Suprapubic skin (tissue), 4 donors: ENCODE results near the gene AKAP1. TPM values are rescaled to one million over a fixed set of nuclear protein-coding genes. Genes with fewer than 3 reads are reported as not detected.

Source experiments
- DNase-seq, 2 donors: peaks; one replicate each; pipeline ENCODE4 v3.0.0-alpha.2; 2019; ENCODE audit warnings: low spot score in 2 of 2
- H3K27ac ChIP-seq: fragments of 200-600 bp; sonication (generic); one replicate; pipeline ENCODE4 v1.5.1; 2019
- H3K27me3 ChIP-seq: fragments of 200-600 bp; sonication (generic); one replicate; pipeline ENCODE4 v1.5.1; 2019
- H3K36me3 ChIP-seq: fragments of 200-600 bp; sonication (generic); one replicate; pipeline ENCODE4 v1.5.1; 2019
- H3K4me1 ChIP-seq: fragments of 200-600 bp; sonication (generic); one replicate; pipeline ENCODE4 v1.5.1; 2019
- H3K4me3 ChIP-seq: fragments of 200-600 bp; sonication (generic); one replicate; pipeline ENCODE4 v1.5.1; 2019; ENCODE audit warnings: mild to moderate bottlenecking
- H3K9me3 ChIP-seq: fragments of 200-600 bp; sonication (generic); one replicate; pipeline ENCODE4 v1.5.1; 2019
- EP300 ChIP-seq: sonication (generic); formaldehyde crosslinking; IDR thresholded peaks from one replicate; pipeline ENCODE4 v1.6.1; 2017; ENCODE audit warnings: antibody characterized with exemption
- POLR2A ChIP-seq, 2 donors: fragments of 450-650 bp; IDR thresholded peaks; one replicate each; pipeline ENCODE4 v1.6.1; 2017; ENCODE audit warnings: antibody characterized with exemption in 2 of 2, mild to moderate bottlenecking in 2 of 2, moderate library complexity in 2 of 2
- POLR2AphosphoS5 ChIP-seq, 3 donors: sonication (generic); formaldehyde crosslinking; IDR thresholded peaks; one replicate each; pipeline ENCODE4 v1.6.1; 2017; ENCODE audit warnings: antibody characterized with exemption in 3 of 3
- WGBS: methylation state at CpG from one replicate; pipeline ENCODE4 v1.1.5; 2018; 5-methylcytosine and 5-hydroxymethylcytosine counted together
- total RNA-seq, 4 donors: library from RNA; depleted of rRNA; stranded (reverse); fragments of >200 nt; gene quantifications; one replicate each; pipeline ENCODE4 v1.1.0, GENCODE V29; 2016
- TF ChIP-seq, protein P1 (sequence below), 2 donors: fragments of 200-600 bp in 1 of 2; fragments of 450-650 bp in 1 of 2; sonication (generic) in 1 of 2; IDR thresholded peaks; one replicate each; pipeline ENCODE4 v1.5.1; 2016 to 2019; ENCODE audit warnings: antibody characterized with exemption in 2 of 2, mild to moderate bottlenecking in 1 of 2, moderate library complexity in 1 of 2

The AKAP1 gene, protein sequence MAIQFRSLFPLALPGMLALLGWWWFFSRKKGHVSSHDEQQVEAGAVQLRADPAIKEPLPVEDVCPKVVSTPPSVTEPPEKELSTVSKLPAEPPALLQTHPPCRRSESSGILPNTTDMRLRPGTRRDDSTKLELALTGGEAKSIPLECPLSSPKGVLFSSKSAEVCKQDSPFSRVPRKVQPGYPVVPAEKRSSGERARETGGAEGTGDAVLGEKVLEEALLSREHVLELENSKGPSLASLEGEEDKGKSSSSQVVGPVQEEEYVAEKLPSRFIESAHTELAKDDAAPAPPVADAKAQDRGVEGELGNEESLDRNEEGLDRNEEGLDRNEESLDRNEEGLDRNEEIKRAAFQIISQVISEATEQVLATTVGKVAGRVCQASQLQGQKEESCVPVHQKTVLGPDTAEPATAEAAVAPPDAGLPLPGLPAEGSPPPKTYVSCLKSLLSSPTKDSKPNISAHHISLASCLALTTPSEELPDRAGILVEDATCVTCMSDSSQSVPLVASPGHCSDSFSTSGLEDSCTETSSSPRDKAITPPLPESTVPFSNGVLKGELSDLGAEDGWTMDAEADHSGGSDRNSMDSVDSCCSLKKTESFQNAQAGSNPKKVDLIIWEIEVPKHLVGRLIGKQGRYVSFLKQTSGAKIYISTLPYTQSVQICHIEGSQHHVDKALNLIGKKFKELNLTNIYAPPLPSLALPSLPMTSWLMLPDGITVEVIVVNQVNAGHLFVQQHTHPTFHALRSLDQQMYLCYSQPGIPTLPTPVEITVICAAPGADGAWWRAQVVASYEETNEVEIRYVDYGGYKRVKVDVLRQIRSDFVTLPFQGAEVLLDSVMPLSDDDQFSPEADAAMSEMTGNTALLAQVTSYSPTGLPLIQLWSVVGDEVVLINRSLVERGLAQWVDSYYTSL
- 10 to 100 TPM; 50.1 to 76.2 (median 56.4) TPM for total RNA-seq

DNA sequence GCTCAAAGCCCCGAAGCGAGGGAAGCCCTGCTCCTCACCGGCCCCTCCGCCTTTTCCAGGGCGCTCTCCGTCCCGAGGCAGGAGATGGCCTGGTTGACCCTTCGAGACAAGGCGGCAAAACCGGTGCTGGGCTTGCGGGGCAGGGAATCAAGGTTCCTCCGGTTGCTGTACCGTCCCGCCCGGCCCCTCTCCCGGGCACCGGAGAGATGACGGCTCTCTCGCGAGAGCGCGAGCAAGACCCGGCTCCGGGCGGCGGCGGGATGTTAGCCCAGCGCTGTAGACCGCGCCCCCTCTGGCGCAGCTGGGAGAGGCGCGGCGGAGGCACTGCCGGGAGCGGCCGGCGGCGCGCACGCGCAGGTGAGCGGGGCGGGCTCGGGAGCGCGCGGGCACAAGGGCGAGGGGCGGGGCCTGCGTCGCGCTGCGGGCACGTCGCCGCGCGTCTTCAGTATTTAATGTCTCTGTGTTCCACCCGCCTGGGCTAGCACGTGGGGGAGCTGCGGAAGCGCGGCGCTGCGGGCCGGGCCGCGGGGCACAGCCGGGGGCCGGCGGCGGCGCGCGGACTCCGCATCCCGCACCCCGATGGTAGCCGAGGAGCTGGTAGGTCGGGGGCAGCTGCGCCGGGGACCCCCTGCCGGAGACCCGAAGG, at the start of gene AKAP1:
Gene AKAP1, plus strand, starts transcription at position 445 of the 646 bp plus-strand sequence. CDS start 20,219 bp downstream, outside the sequence.
- H3K4me1 ChIP-seq, result peaks cover 25% of the 10 kb centered on the region
- H3K36me3 ChIP-seq, result no peaks in the 10 kb centered on the region
- H3K27me3 ChIP-seq, result no peaks in the 10 kb centered on the region
- peak within 1 kb of the TSS; percentile 97 for H3K27ac ChIP-seq
- peak; percentile 96 for DNase-seq
- H3K9me3 ChIP-seq, result no peaks in the 10 kb centered on the region
- TF ChIP-seq POLR2AphosphoS5 (IDR thresholded peaks at IDR 0.05) (peak in 2 of 3 donors; percentile 53 to 76), POLR2A (IDR thresholded peaks at IDR 0.05) (peak in 1 of 2 donors; percentile 81), EP300 (no peak)
- TF ChIP-seq, protein P1, sequence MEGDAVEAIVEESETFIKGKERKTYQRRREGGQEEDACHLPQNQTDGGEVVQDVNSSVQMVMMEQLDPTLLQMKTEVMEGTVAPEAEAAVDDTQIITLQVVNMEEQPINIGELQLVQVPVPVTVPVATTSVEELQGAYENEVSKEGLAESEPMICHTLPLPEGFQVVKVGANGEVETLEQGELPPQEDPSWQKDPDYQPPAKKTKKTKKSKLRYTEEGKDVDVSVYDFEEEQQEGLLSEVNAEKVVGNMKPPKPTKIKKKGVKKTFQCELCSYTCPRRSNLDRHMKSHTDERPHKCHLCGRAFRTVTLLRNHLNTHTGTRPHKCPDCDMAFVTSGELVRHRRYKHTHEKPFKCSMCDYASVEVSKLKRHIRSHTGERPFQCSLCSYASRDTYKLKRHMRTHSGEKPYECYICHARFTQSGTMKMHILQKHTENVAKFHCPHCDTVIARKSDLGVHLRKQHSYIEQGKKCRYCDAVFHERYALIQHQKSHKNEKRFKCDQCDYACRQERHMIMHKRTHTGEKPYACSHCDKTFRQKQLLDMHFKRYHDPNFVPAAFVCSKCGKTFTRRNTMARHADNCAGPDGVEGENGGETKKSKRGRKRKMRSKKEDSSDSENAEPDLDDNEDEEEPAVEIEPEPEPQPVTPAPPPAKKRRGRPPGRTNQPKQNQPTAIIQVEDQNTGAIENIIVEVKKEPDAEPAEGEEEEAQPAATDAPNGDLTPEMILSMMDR (IDR thresholded peaks at IDR 0.05), result peak in 1 of 2 donors; percentile 27
- under 1% methylated on average over 23 of the region's 85 CpGs for WGBS
- H3K4me3 ChIP-seq, result peak within 1 kb of the TSS; percentile 79

DNA sequence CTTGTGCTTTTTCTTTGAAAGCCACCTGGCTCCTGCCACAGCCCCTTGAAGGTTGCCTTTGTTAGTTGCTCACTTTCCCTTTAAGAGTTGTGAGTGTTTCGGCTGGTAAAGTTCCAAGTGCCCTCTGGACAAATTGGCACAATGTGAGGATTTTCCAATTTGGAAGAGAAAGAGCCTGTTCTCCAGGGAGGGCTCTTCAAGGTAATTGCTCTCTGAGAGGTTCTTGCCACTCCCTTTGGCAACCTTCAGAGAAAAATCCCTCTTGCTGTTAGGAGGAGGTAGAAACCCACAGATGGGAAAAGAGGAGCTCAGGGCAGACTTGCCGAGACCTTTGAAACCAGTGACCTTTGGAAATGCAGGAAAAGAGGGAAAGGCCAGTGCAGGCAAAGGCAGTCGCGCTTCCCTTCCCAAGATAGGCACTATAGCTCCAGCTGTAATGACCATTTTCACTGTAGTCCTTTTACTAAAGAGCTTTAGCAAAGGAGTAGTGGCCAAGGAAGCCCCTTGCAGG, 49.0 kb upstream of the AKAP1 start:
- DNase-seq, result no peak
- H3K27ac ChIP-seq, result peak overlapping the region; percentile 62
- peaks cover 38% of the 10 kb centered on the region for H3K4me1 ChIP-seq
- no peaks in the 10 kb centered on the region for H3K36me3 ChIP-seq
- H3K27me3 ChIP-seq, result peaks cover 3% of the 10 kb centered on the region
- no peaks in the 10 kb centered on the region for H3K9me3 ChIP-seq
- peak overlapping the region; percentile 8 for H3K4me3 ChIP-seq
- no peak for TF ChIP-seq EP300
- TF ChIP-seq, protein P1 (IDR thresholded peaks at IDR 0.05), result no peak
- TF ChIP-seq POLR2AphosphoS5 (IDR thresholded peaks at IDR 0.05), result no peak
- no peak for TF ChIP-seq POLR2A (IDR thresholded peaks at IDR 0.05)
- WGBS, result 29% methylated on average over 4 of the region's 4 CpGs

DNA sequence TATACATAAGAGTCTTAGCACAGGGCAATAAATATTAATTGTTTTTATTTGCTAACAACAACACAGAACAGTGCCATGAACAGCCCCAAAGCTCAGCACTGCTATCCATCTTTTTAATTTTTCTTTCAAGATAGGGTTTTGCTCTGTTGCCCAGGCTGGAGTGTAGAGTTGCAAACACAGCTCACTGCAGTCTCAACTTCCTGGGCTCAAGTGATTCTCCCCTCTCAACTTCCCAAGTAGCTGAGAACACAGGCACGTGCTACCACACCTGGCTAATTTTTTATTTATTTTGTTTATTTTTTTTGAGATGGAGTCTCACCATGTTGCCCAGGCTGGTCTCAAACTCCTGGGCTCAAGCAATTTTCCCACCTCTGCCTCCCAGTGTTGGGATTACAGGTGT, 47.6 kb upstream of the AKAP1 start:
- no peak for TF ChIP-seq POLR2A (IDR thresholded peaks at IDR 0.05)
- 84% methylated on average over 1 of the region's 1 CpG for WGBS
- no peak overlapping the region for H3K27ac ChIP-seq

DNA sequence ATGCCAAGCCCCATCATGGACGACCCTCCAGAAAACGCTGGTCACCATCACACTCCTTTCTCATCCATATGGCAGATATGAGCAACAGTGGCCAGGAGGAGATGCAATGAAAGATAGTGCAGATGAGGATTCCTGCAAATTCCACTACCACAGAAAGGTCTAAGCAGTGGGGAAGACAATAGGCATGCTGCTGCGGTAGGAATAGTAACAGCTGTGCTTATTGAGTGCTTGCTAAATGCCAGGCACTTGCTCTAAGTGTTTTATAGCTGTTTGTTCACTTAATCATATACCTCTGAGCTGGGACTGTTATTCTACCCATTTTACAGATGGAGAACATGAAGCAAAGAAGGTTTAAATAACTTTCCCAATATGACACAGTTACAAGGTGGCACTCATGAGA, 46.6 kb upstream of the AKAP1 start:
- WGBS, result 71% methylated on average over 3 of the region's 3 CpGs
- DNase-seq, result no peak
- Histone ChIP-seq H3K27me3 (peaks cover 5% of the 10 kb centered on the region), H3K36me3 (no peaks in the 10 kb centered on the region), H3K4me1 (peaks cover 35% of the 10 kb centered on the region), H3K4me3 (no peak overlapping the region), H3K27ac (no peak overlapping the region), H3K9me3 (no peaks in the 10 kb centered on the region)
- TF ChIP-seq POLR2A (IDR thresholded peaks at IDR 0.05) (no peak), POLR2AphosphoS5 (IDR thresholded peaks at IDR 0.05) (no peak), EP300 (no peak)
- TF ChIP-seq, protein P1 (IDR thresholded peaks at IDR 0.05), result no peak

More for the DNA sequence above, 47.6 kb upstream of the AKAP1 start:
- H3K9me3 ChIP-seq, result no peaks in the 10 kb centered on the region
- DNase-seq, result no peak
- peaks cover 38% of the 10 kb centered on the region for H3K4me1 ChIP-seq
- no peak overlapping the region for H3K4me3 ChIP-seq
- H3K36me3 ChIP-seq, result no peaks in the 10 kb centered on the region
- H3K27me3 ChIP-seq, result peaks cover 3% of the 10 kb centered on the region

DNA sequence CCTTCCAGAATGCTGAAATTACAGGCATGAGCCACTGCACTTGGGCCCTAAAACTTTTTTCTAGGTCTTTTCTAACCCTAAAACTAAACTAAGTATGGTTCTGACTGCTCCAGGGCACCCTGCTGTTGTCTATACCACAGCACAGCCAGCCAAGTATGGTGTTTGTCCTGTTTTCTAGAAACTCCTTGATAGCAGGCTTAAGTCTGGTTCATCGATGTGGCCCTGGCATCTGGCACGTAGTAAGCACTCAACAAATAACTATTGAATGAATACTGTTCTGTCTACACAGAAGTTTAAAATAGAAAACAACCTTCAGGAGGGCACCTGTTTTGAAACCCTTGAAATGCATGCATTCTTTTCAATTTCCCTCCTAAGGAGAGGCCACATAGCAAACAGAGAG, 44.5 kb upstream of the AKAP1 start:
- H3K27ac ChIP-seq, result no peak overlapping the region
- WGBS, result 63% methylated on average over 2 of the region's 2 CpGs

More for the DNA sequence above, 44.5 kb upstream of the AKAP1 start:
- Histone ChIP-seq H3K4me3 (no peak overlapping the region), H3K36me3 (no peaks in the 10 kb centered on the region), H3K4me1 (peaks cover 23% of the 10 kb centered on the region), H3K27me3 (peaks cover 16% of the 10 kb centered on the region), H3K9me3 (no peaks in the 10 kb centered on the region)
- no peak for TF ChIP-seq POLR2A (IDR thresholded peaks at IDR 0.05)
- no peak for TF ChIP-seq POLR2AphosphoS5 (IDR thresholded peaks at IDR 0.05)
- TF ChIP-seq, protein P1 (IDR thresholded peaks at IDR 0.05), result no peak
- no peak for TF ChIP-seq EP300
- peak in 1 of 2 donors; percentile 31 for DNase-seq
